CD14-positive monocyte (primary cell): Measurements from ENCODE around the gene HMHB1. TPM values are rescaled to one million over a fixed set of nuclear protein-coding genes. Genes with fewer than 3 reads are reported as not detected.

Experiments
- DNase-seq, 3 donors: peaks; one replicate each; pipeline ENCODE4 v3.0.0-alpha.2; 2011 to 2022
- H2AFZ ChIP-seq: 2 replicates; pipeline ENCODE4 v1.6.0; 2012; ENCODE audit warnings: mild to moderate bottlenecking, low read depth, low read length, inconsistent platforms; ENCODE audit not compliant: insufficient read depth, poor library complexity, severe bottlenecking
- H3K27ac ChIP-seq, 2 donors: 1 replicate in 1 of 2; 2 replicates in 1 of 2; pipeline ENCODE4 v1.5.1; 2012 to 2013; ENCODE audit warnings: low read length in 2 of 2, control low read depth in 1 of 2, inconsistent platforms in 1 of 2, low read depth in 1 of 2, mild to moderate bottlenecking in 1 of 2
- H3K27me3 ChIP-seq, 2 donors: one replicate each; pipeline versions ENCODE4 v1.6.0 to v1.6.1; 2011 to 2013; ENCODE audit warnings: low read length in 2 of 2; ENCODE audit not compliant: control insufficient read depth in 2 of 2, insufficient read depth in 2 of 2
- H3K36me3 ChIP-seq, 2 donors: replicated peaks in 1 of 2; 1 replicate in 1 of 2; 2 replicates in 1 of 2; pipeline versions ENCODE4 v1.5.1 to v1.6.1; 2012 to 2013; ENCODE audit warnings: low read length in 2 of 2, control low read depth in 1 of 2, inconsistent platforms in 1 of 2, mild to moderate bottlenecking in 1 of 2; ENCODE audit not compliant: insufficient read depth in 2 of 2, control insufficient read depth in 1 of 2
- H3K4me1 ChIP-seq, 2 donors: 1 replicate in 1 of 2; 2 replicates in 1 of 2; pipeline versions ENCODE4 v1.5.1 to v1.6.1; 2012 to 2013; ENCODE audit warnings: low read length in 2 of 2, control low read depth in 1 of 2, inconsistent platforms in 1 of 2, mild to moderate bottlenecking in 1 of 2, moderate library complexity in 1 of 2; ENCODE audit not compliant: insufficient read depth in 2 of 2, control insufficient read depth in 1 of 2
- H3K4me2 ChIP-seq: replicated peaks from 2 replicates; pipeline ENCODE3; 2012; ENCODE audit warnings: low read length, moderate library complexity, mild to moderate bottlenecking; ENCODE audit not compliant: poor library complexity, severe bottlenecking; ENCODE audit errors: extremely low read depth
- H3K4me3 ChIP-seq, 3 experiments: fragments of 200-600 bp in 1 of 3; sonication (generic) in 1 of 3; replicated peaks in 1 of 3; 1 replicate in 2 of 3; 2 replicates in 1 of 3; pipeline ENCODE4 v1.5.1; 2011 to 2013; ENCODE audit warnings: low read length in 3 of 3, mild to moderate bottlenecking in 3 of 3, control low read depth in 2 of 3, low read depth in 2 of 3, inconsistent platforms in 1 of 3, moderate library complexity in 1 of 3
- H3K79me2 ChIP-seq: 2 replicates; pipeline ENCODE4 v1.6.0; 2012; ENCODE audit warnings: mild to moderate bottlenecking, control low read depth, inconsistent platforms, low read length, moderate library complexity; ENCODE audit not compliant: insufficient read depth
- H3K9ac ChIP-seq: 2 replicates; pipeline ENCODE4 v1.6.0; 2017; ENCODE audit warnings: low read length, mild to moderate bottlenecking; ENCODE audit not compliant: insufficient read depth, poor library complexity, severe bottlenecking
- H3K9me3 ChIP-seq, 2 donors: replicated peaks in 1 of 2; 1 replicate in 1 of 2; 2 replicates in 1 of 2; pipeline versions ENCODE4 v1.5.1 to v1.6.1; 2012 to 2013; ENCODE audit warnings: low read length in 2 of 2, control low read depth in 1 of 2; ENCODE audit not compliant: control insufficient read depth in 1 of 2, insufficient read depth in 1 of 2
- H4K20me1 ChIP-seq: 2 replicates; pipeline ENCODE4 v1.6.0; 2012; ENCODE audit warnings: mild to moderate bottlenecking, low read length, control low read depth, moderate library complexity; ENCODE audit not compliant: insufficient read depth
- H3K27ac Mint-ChIP-seq, 7 donors: one replicate each; pipeline ENCODE4 v1.8.0; 2020; ENCODE audit warnings: mild to moderate bottlenecking in 7 of 7, mixed read lengths in 7 of 7, moderate library complexity in 6 of 7, inconsistent platforms in 2 of 7
- H3K27me3 Mint-ChIP-seq, 3 donors: one replicate each; pipeline ENCODE4 v1.8.0; 2021 to 2022; ENCODE audit warnings: low read depth in 3 of 3, mild to moderate bottlenecking in 3 of 3, mixed read lengths in 3 of 3, moderate library complexity in 3 of 3, inconsistent platforms in 1 of 3
- H3K36me3 Mint-ChIP-seq, 2 donors: one replicate each; pipeline ENCODE4 v1.8.0; 2020; ENCODE audit warnings: mixed read lengths in 2 of 2, inconsistent platforms in 1 of 2, mild to moderate bottlenecking in 1 of 2
- H3K4me1 Mint-ChIP-seq: one replicate; pipeline ENCODE4 v1.8.0; 2020; ENCODE audit warnings: mild to moderate bottlenecking, mixed read lengths
- H3K4me3 Mint-ChIP-seq, 2 donors: one replicate each; pipeline ENCODE4 v1.8.0; 2020; ENCODE audit warnings: mild to moderate bottlenecking in 2 of 2, mixed read lengths in 2 of 2, moderate library complexity in 1 of 2
- H3K9me3 Mint-ChIP-seq, 7 donors: one replicate each; pipeline ENCODE4 v1.8.0; 2020 to 2022; ENCODE audit warnings: mixed read lengths in 7 of 7, mild to moderate bottlenecking in 6 of 7, moderate library complexity in 6 of 7, inconsistent platforms in 2 of 7
- WGBS: methylation state at CpG from one replicate; pipeline ENCODE4 v1.1.5; 2013; ENCODE audit warnings: missing lambda C conversion rate; ENCODE audit not compliant: insufficient coverage; 5-methylcytosine and 5-hydroxymethylcytosine counted together
- intact Hi-C, 2 donors: fragments of 100-400 bp; cut with micrococcal nuclease; formaldehyde crosslinking; loops; one replicate each; pipeline versions ENCODE4 v1.15.0 to v1.15.1; 2023
- polyA plus RNA-seq, 3 donors: library from polyadenylated mRNA; depleted of rRNA in 1 of 3; unstranded in 2 of 3; stranded (reverse) in 1 of 3; fragments of 300-500 nt in 2 of 3; fragments of >200 nt in 1 of 3; fragmentation: Illumina TruSeq in 2 of 3; gene quantifications; 1 replicate in 2 of 3; 2 replicates in 1 of 3; pipeline ENCODE4 v1.2.3, GENCODE V29; 2012 to 2021
- TF ChIP-seq, protein P1 (sequence below): fragments of 200-600 bp; IDR thresholded peaks from one replicate; pipeline ENCODE4 v1.8.0; 2022; ENCODE audit warnings: antibody characterized with exemption, mild to moderate bottlenecking

The HMHB1 gene
- polyA plus RNA-seq, 3 donors, result not detected

DNA sequence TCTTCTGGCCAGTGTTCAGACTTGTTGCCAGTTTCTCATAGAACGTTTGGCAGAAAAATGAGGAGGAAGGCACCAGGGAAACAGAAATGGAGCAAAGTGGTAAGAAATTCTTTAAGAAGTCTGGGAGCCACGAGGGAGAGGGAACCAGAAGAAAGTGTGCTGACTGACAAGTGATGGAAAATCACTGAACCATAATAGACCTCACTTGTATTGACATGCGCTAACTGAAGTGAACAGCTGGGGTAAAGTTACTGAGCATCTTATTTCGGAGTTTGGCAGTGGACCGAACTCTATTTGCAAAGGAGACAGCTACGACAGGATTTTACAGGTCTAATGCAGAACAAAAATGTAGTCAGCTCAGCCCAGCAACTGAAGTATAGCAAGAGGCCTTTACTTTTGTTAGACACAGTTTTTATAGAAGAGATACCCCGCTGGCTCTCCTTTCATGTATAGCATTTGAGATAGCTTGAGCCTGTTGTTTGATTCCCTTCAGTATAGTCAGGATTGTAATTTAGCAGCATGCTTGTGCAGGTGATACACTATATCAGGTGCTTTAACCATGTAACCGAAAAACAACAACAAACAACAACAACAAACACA lies 53.6 kb downstream of the HMHB1 start:
- H3K27ac Mint-ChIP-seq, result no peak overlapping the region
- Histone ChIP-seq H3K9me3 (no peaks in the 10 kb centered on the region), H3K79me2 (no peaks in the 10 kb centered on the region), H3K4me2 (no peak overlapping the region), H3K9ac (no peak overlapping the region), H3K4me3 (no peak overlapping the region), H3K36me3 (no peaks in the 10 kb centered on the region), H2AFZ (no peak overlapping the region), H4K20me1 (no peaks in the 10 kb centered on the region), H3K4me1 (no peaks in the 10 kb centered on the region), H3K27me3 (no peaks in the 10 kb centered on the region), H3K27ac (no peak overlapping the region)
- no peak for DNase-seq
- peaks cover 0 to 4% (median 2%) of the 10 kb centered on the region in 7 donors for H3K9me3 Mint-ChIP-seq
- no peak overlapping the region for H3K4me3 Mint-ChIP-seq
- WGBS, result 92% methylated on average over 5 of the region's 8 CpGs
- peaks cover 10% of the 10 kb centered on the region for H3K4me1 Mint-ChIP-seq
- TF ChIP-seq, protein P1, sequence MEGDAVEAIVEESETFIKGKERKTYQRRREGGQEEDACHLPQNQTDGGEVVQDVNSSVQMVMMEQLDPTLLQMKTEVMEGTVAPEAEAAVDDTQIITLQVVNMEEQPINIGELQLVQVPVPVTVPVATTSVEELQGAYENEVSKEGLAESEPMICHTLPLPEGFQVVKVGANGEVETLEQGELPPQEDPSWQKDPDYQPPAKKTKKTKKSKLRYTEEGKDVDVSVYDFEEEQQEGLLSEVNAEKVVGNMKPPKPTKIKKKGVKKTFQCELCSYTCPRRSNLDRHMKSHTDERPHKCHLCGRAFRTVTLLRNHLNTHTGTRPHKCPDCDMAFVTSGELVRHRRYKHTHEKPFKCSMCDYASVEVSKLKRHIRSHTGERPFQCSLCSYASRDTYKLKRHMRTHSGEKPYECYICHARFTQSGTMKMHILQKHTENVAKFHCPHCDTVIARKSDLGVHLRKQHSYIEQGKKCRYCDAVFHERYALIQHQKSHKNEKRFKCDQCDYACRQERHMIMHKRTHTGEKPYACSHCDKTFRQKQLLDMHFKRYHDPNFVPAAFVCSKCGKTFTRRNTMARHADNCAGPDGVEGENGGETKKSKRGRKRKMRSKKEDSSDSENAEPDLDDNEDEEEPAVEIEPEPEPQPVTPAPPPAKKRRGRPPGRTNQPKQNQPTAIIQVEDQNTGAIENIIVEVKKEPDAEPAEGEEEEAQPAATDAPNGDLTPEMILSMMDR, result no peak
- intact Hi-C loops, result no loop called here
- no peaks in the 10 kb centered on the region for H3K36me3 Mint-ChIP-seq
- peaks cover 0 to 1% (median 1%) of the 10 kb centered on the region in 3 donors for H3K27me3 Mint-ChIP-seq
